Measurements from ENCODE around the gene NRL.

GRCh38 chr14:24088095-24088494 lies 26.7 kb downstream of the NRL start:
- no peak for TF ChIP-seq CTCF (IDR thresholded peaks at IDR 0.05 in 2 of 3, conservative IDR thresholded peaks at IDR 0.05 in 1 of 3; ENCODE audit: borderline replicate concordance in 1 of 3, insufficient read depth in 1 of 3, low read depth in 2 of 3, low read length in 2 of 3)
- TF ChIP-seq EZH2 (IDR thresholded peaks at IDR 0.05) = no peak
- no peak for TF ChIP-seq POLR2AphosphoS5 (IDR thresholded peaks at IDR 0.05; ENCODE audit: low read depth, low read length)
- no peak for TF ChIP-seq SRF (IDR thresholded peaks at IDR 0.05; ENCODE audit: low read depth)
- TF ChIP-seq ELF1 (IDR thresholded peaks at IDR 0.05; ENCODE audit: borderline replicate concordance, low read depth) = no peak
- TF ChIP-seq POLR2A (IDR thresholded peaks at IDR 0.05; ENCODE audit: borderline replicate concordance, extremely low read depth, insufficient read depth, insufficient read length) = no peak
- TF ChIP-seq FOSL1 (IDR thresholded peaks at IDR 0.05; ENCODE audit: low read depth) = no peak

All from HCT116 (cell line).